ENCODE measurements around the gene SNTG2. TPM values are rescaled to one million over a fixed set of nuclear protein-coding genes. Genes with fewer than 3 reads are reported as not detected.

The SNTG2 gene
- total RNA-seq, 2 experiments from 2014 or later: not detected

GRCh38 chr2:1072250-1072649 lies 121.6 kb downstream of the SNTG2 start:
- BruUV-seq (replicated peaks): no TSS peak
- H3K9me3 ChIP-seq (ENCODE audit: low read length): no peaks in the 10 kb centered on the region
- H4K20me1 ChIP-seq (ENCODE audit: insufficient read depth, low read length): no peaks in the 10 kb centered on the region
- POLR2A ChIA-PET: no interaction called here
- TF ChIP-seq EZH2phosphoT487 (IDR thresholded peaks at IDR 0.05; ENCODE audit: borderline replicate concordance, low read depth, low read length): no peak
- TF ChIP-seq, protein P1, sequence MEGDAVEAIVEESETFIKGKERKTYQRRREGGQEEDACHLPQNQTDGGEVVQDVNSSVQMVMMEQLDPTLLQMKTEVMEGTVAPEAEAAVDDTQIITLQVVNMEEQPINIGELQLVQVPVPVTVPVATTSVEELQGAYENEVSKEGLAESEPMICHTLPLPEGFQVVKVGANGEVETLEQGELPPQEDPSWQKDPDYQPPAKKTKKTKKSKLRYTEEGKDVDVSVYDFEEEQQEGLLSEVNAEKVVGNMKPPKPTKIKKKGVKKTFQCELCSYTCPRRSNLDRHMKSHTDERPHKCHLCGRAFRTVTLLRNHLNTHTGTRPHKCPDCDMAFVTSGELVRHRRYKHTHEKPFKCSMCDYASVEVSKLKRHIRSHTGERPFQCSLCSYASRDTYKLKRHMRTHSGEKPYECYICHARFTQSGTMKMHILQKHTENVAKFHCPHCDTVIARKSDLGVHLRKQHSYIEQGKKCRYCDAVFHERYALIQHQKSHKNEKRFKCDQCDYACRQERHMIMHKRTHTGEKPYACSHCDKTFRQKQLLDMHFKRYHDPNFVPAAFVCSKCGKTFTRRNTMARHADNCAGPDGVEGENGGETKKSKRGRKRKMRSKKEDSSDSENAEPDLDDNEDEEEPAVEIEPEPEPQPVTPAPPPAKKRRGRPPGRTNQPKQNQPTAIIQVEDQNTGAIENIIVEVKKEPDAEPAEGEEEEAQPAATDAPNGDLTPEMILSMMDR (conservative IDR thresholded peaks at IDR 0.05; ENCODE audit: low read length): no peak
- intact Hi-C loops (cut with micrococcal nuclease; ENCODE audit: unreplicated experiment): no loop called here
- DNase-seq (ENCODE audit: low spot score): no peak
- H3K4me1 ChIP-seq (ENCODE audit: insufficient read depth, low read length, poor library complexity, severe bottlenecking): no peaks in the 10 kb centered on the region
- no peaks in the 10 kb centered on the region for H3K79me2 ChIP-seq (ENCODE audit: insufficient read depth, low read depth, low read length)
- no peak overlapping the region for H3K4me2 ChIP-seq (ENCODE audit: low read length)
- H3K9me2 ChIP-seq (ENCODE audit: insufficient read depth, low read length): no peaks in the 10 kb centered on the region
- H2AFZ ChIP-seq (ENCODE audit: low read length): no peak overlapping the region
- CTCF ChIA-PET (ENCODE audit: unreplicated experiment): no interaction called here
- no peaks in the 10 kb centered on the region for H3K36me3 ChIP-seq (ENCODE audit: insufficient read depth, low read length)
- H3K27ac ChIP-seq (ENCODE audit: low read depth, low read length, poor library complexity, severe bottlenecking): no peak overlapping the region
- H3K4me3 ChIP-seq (ENCODE audit: low read depth, low read length, poor library complexity, severe bottlenecking): no peak overlapping the region

DNA sequence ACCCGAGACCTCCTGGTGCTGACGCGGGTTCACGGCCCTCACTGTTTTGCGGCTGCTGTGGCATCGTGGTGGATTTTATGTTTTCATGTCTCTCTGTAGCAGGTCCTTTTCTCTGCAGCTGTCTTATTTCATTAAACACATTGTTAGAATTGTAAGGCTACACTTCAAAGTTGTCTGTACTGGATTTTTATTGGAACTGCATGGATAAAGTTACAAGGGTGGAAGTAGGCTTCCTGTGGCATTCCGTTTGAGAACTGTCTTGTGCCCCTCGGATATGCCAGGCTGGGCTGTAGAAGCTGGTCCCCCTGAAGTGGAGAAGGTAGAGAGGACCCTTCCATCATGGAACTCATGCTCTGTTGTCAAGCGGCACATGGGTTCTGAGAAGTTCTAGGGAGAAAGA lies 127.3 kb downstream of the SNTG2 start:
- TF ChIP-seq, protein P1 (conservative IDR thresholded peaks at IDR 0.05; ENCODE audit: low read length): no peak
- TF ChIP-seq EZH2phosphoT487 (IDR thresholded peaks at IDR 0.05; ENCODE audit: borderline replicate concordance, low read depth, low read length): no peak
- Histone ChIP-seq H2AFZ (ENCODE audit: low read length) (no peak overlapping the region), H4K20me1 (ENCODE audit: insufficient read depth, low read length) (no peaks in the 10 kb centered on the region), H3K4me3 (ENCODE audit: low read depth, low read length, poor library complexity, severe bottlenecking) (no peak overlapping the region), H3K36me3 (ENCODE audit: insufficient read depth, low read length) (no peaks in the 10 kb centered on the region), H3K27ac (ENCODE audit: low read depth, low read length, poor library complexity, severe bottlenecking) (no peak overlapping the region), H3K79me2 (ENCODE audit: insufficient read depth, low read depth, low read length) (no peaks in the 10 kb centered on the region), H3K9me2 (ENCODE audit: insufficient read depth, low read length) (no peaks in the 10 kb centered on the region), H3K4me1 (ENCODE audit: insufficient read depth, low read length, poor library complexity, severe bottlenecking) (no peaks in the 10 kb centered on the region), H3K9me3 (ENCODE audit: low read length) (no peaks in the 10 kb centered on the region), H3K4me2 (ENCODE audit: low read length) (no peak overlapping the region)
- ChIA-PET CTCF (ENCODE audit: unreplicated experiment) (no interaction called here), POLR2A (no interaction called here)
- DNase-seq (ENCODE audit: low spot score): no peak
- BruUV-seq (replicated peaks): no TSS peak
- intact Hi-C loops (cut with micrococcal nuclease; ENCODE audit: unreplicated experiment): no loop called here

- intact Hi-C loops (cut with micrococcal nuclease; ENCODE audit: unreplicated experiment): no loop called here
- H3K36me3 ChIP-seq (ENCODE audit: insufficient read depth, low read length): no peaks in the 10 kb centered on the region
- no peak overlapping the region for H2AFZ ChIP-seq (ENCODE audit: low read length)
- no peak overlapping the region for H3K4me3 ChIP-seq (ENCODE audit: low read depth, low read length, poor library complexity, severe bottlenecking)
- H3K4me1 ChIP-seq (ENCODE audit: insufficient read depth, low read length, poor library complexity, severe bottlenecking): no peaks in the 10 kb centered on the region
- POLR2A ChIA-PET: interaction anchor here (0.6 kb wide), 1 partner anchor 440 kb away, joined by 3 read pairs; no protein-coding TSS in a partner anchor
- H3K4me2 ChIP-seq (ENCODE audit: low read length): no peak overlapping the region
- no TSS peak for BruUV-seq (replicated peaks)
- H3K9me2 ChIP-seq (ENCODE audit: insufficient read depth, low read length): no peaks in the 10 kb centered on the region
- no peaks in the 10 kb centered on the region for H3K9me3 ChIP-seq (ENCODE audit: low read length)
- H3K27ac ChIP-seq (ENCODE audit: low read depth, low read length, poor library complexity, severe bottlenecking): no peak overlapping the region
- H4K20me1 ChIP-seq (ENCODE audit: insufficient read depth, low read length): no peaks in the 10 kb centered on the region
- H3K79me2 ChIP-seq (ENCODE audit: insufficient read depth, low read depth, low read length): no peaks in the 10 kb centered on the region
- CTCF ChIA-PET (ENCODE audit: unreplicated experiment): no interaction called here
- TF ChIP-seq EZH2phosphoT487 (IDR thresholded peaks at IDR 0.05; ENCODE audit: borderline replicate concordance, low read depth, low read length): no peak
- no peak for DNase-seq (ENCODE audit: low spot score)
These were observed 127.7 kb downstream of the SNTG2 start for GRCh38 chr2:1078326-1078725.
